ENCODE data around the gene POMT2.

POMT2 gene

DNA sequence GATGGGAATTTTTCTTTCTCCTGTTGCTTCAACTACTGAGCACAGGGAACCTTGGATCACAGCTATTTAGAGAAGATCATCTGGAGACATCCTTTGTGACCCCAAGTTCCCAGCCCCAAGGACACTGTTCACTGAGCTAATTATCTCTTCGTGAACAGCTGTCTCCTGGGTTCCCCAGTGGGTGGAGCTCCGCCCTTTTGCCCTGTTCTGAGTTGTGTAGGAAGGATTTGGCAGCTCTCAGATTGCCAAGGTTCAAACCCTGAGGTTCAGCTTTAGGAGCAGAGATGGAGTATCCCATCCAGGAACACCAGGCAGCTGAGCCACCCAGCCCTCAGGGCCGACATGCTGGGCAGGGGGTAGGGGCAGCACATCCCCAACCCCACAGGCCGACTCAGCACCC, 81.7 kb downstream of the POMT2 start:
- DNase-seq (ENCODE audit: low read depth in 2 of 2) = no peak

DNA sequence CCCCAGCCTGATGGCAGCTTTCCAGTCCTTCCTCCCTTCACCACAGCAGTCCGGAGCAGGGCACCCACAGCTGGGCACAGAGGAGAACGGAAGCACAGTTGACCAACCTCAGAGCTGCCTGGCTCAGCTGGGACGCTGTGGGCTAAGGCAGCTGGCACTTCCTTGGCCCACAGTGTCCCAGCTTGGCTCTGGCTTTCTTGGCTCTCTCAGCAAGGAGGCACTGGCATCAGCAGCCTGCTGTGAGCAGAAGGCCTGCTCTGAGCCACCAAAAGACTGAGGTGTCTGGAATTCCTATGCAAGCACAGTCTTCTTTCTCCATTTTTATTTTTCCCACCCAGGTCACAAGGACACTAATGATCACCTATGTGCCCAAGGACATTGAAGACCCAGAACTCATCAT, 82.3 kb downstream of the POMT2 start:
- DNase-seq (ENCODE audit: low read depth in 2 of 2) = no peak

DNA sequence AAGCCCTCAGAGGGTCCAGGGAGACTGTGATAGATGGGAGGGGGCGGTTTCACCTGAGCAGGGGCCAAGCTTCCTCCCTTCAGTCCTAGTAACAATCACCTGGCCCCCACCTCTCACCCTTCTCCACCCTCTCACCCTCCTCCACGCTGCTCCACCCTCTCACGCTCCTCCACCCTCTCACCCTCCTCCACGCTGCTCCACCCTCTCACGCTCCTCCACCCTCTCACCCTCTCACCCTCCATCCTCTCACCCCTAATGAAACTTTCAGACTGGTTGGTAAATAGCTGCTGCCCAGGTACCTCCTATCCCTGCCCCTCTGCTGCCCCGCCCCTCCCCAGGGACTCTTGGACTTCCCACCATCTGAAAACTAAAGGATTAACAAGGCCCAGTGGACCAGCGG, 83.9 kb downstream of the POMT2 start:
- no peak for DNase-seq (ENCODE audit: low read depth in 2 of 2)

DNA sequence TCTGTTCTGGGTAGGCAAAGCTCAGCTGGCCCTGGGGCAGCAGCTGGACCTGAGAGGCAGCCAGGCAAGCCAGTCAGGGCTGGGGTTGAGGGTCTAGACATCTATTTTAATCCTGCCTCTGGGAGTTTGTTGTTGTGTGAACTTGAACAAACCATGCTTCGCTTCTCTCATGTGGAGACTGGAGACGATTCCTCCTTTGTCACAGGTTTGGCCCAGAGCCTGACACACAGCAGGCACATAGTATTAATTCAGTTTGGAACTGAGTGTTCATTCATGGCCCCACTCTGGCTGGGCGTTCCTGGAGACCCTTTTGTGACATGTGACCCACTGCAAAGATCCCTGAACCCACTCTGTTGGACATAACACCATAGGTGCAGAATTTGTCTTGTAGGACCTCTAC, 89.0 kb downstream of the POMT2 start:
- DNase-seq (ENCODE audit: low read depth in 2 of 2) = no peak

DNA sequence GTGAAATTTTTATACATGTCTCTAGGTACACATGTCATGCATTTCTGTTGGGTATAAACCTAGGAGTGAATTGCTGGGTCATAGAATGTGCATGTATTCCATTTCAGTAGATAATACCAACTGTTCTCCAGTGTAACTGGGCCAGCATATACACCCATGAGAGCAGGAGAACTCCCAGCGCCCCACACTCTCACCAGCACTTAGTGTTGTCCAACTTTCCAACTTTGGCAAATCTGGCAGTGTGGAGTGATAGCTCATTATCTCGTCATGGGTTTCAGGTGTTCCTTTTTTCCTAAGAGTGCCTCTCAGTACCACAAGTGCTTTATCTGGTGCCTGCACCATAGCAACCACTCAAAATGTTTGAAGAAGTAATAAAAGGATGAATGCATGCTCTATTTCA, 89.8 kb downstream of the POMT2 start:
- no peak for DNase-seq (ENCODE audit: low read depth in 2 of 2)

DNA sequence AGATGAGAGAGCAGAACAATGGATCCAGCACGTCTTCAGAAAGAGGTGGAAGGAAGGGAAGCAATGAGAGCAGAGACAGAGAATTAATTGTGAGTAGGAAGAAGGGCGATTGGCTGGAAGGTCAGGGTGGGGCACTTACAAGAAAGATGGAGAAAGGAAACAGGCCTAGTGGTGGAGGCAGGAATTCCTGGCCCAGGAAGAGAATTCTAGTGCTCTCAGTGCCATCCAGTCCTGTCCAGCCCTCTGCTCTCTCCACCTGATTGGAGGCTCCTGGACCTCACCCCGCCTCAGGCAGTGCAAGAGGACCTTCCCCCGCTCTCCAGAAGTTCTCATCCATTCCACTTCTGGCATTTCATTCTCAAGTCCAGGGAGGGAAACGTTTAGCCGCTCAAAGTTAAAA, 92.6 kb downstream of the POMT2 start:
- no peak for DNase-seq (ENCODE audit: low read depth in 2 of 2)

DNA sequence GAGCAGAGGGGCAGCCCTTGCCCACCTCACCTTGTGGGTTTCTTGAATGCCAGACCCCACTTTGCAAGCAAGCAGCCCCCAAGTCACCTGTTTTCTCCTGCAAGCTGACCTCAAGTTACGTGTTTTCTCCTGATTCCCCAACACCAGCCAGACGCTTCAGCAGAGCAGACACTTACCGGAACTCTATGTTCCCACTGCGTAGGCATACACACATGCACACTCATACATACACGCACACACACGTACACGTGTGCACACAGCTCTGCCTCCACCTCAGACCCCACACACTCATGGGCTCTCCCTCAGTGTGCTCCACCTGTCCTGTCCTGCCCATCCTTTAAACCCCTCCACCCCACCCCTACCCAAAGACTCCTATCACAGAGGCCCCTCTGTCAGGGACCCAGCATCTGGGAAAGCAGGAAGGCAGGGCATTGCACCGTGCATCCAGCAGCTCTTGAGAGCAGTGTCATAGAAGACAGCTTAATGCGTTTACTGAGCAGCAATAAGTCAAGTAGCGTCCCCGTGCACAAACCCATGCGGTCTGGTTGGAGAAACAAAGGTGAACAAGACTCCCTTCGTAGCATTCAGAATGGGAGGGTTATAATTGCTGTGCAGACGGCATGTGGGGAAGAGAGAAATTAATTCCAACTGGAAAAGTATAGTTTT, 94.7 kb downstream of the POMT2 start:
- DNase-seq (ENCODE audit: low read depth in 2 of 2) = no peak

DNA sequence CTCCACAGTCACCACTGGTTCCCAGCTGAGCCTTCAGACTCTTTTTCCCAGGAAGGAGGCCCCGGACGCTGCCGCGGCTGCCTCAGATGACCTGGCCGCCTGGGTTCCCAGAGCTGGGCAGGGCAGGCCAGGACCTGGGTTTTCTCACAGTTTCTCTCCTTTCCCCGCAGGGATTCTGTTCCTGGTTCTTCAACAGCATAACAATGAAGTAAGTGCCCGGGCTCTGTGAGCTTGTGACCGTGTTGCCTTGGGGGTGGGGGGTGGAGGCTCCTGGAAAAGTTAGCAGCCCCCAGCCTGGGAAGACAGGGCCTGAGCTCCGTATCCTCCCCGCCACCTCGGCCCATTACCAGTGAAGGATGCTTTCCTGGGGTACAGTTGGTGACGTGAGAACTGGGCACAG, 95.4 kb downstream of the POMT2 start:
- DNase-seq (ENCODE audit: low read depth in 2 of 2) = no peak
